K562 treated with DMSO at 1 percent for 48 hours (cell line): ENCODE results near the gene LRRC41. TPM values are rescaled to one million over a fixed set of nuclear protein-coding genes. Genes with fewer than 3 reads are reported as not detected.

Experiments used
- total RNA-seq: library from RNA; unstranded; fragments of 300-600 nt; gene quantifications from 2 replicates; pipeline ENCODE4 v1.2.3, GENCODE V29; 2022; ENCODE audit warnings: low replicate concordance; ENCODE audit errors: extremely low read depth

The LRRC41 gene
- 133 TPM in 1 of 2 replicates, not detected in the other for total RNA-seq

GRCh38 chr1:46303038-46303871 is at the start of gene LRRC41, which contains the start of gene UQCRH:
TSS of gene LRRC41 (minus strand) at chr1:46303616. CDS start at chr1:46303322, 294 bp downstream.
TSS of gene UQCRH (plus strand) at chr1:46303698. CDS start at chr1:46303767, 69 bp downstream.

GRCh38 chr1:46340404-46341221 is 37.2 kb upstream of the LRRC41 start, which contains the start of gene NSUN4:
TSS of gene NSUN4 (plus strand) at chr1:46340807. CDS start at chr1:46340827, 20 bp downstream.

GRCh38 chr1:46247436-46248121 is 55.8 kb downstream of the LRRC41 start, which contains the start of gene RAD54L:
TSS of gene RAD54L (plus strand) at chr1:46247763. CDS start at chr1:46248406, 643 bp downstream.

Other genes starting within 250 kb of the LRRC41 start
- not detected in 2 replicates for gene PIK3R3, start 171.0 kb downstream of the LRRC41 start, total RNA-seq
- gene TSPAN1, start 128.5 kb downstream of the LRRC41 start, total RNA-seq = not detected in 2 replicates
- gene P3R3URF, start 127.1 kb downstream of the LRRC41 start, total RNA-seq = not detected in 2 replicates
- not detected in 2 replicates for gene POMGNT1, start 105.2 kb downstream of the LRRC41 start, total RNA-seq
- not detected in 2 replicates for gene LURAP1, start 100.3 kb downstream of the LRRC41 start, total RNA-seq
- not detected in 2 replicates for gene RAD54L, start 55.9 kb downstream of the LRRC41 start, total RNA-seq
- gene UQCRH, start 82 bp upstream of the LRRC41 start, total RNA-seq = 2,170 TPM in 1 of 2 replicates, not detected in the other
- not detected in 2 replicates for gene NSUN4, start 37.2 kb upstream of the LRRC41 start, total RNA-seq
- gene FAAH, start 90.7 kb upstream of the LRRC41 start, total RNA-seq = not detected in 2 replicates
- not detected in 2 replicates for gene DMBX1, start 186.2 kb upstream of the LRRC41 start, total RNA-seq
- gene KNCN, start 248.0 kb upstream of the LRRC41 start, total RNA-seq = not detected in 2 replicates